GM12878 (cell line): ENCODE measurements around the gene NFKBIE. TPM values are rescaled to one million over a fixed set of nuclear protein-coding genes. Genes with fewer than 3 reads are reported as not detected.

Experiments used
- ATAC-seq: fragments of 200-7000 bp; cut with Tn5 transposase; 3 replicates; pipeline ENCODE4 v1.9.1; 2020; ENCODE audit warnings: mild to moderate bottlenecking, moderate library complexity
- BruUV-seq: library from RNA; stranded (reverse); fragments of 400-500 nt; replicated peaks from 2 replicates; lab custom pipeline; 2021; lab: Mats Ljungman, UMichigan
- CTCF ChIA-PET: fragments of 300-600 bp; sonication (Branson Sonifier 250); formaldehyde crosslinking; extraction: SDS; loops from one replicate; lab custom pipeline; 2021; ENCODE audit warnings: inconsistent platforms; lab: Yijun Ruan, JAX
- POLR2A ChIA-PET: fragments of 350-600 bp; formaldehyde crosslinking; extraction: SDS; loops from one replicate; lab custom pipeline; 2021; ENCODE audit warnings: inconsistent platforms; lab: Charles Lee
- RAD21 ChIA-PET: fragments of 300-600 bp; sonication (Branson Sonifier 250); formaldehyde crosslinking; loops from one replicate; lab custom pipeline; 2023; ENCODE audit warnings: antibody characterized with exemption; ENCODE audit not compliant: unreplicated experiment; lab: Charles Lee
- SMC1A ChIA-PET: fragments of 300-600 bp; sonication (Branson Sonifier 250); formaldehyde crosslinking; loops from one replicate; lab custom pipeline; 2023; ENCODE audit not compliant: unreplicated experiment, uncharacterized antibody; lab: Charles Lee
- DNase-seq: peaks from one replicate; pipeline ENCODE4 v3.0.0-alpha.2; 2011; ENCODE audit warnings: low read depth, low spot score
- FAIRE-seq: peaks from 3 replicates; lab custom pipeline; 2011; peaks lifted over from hg19 to GRCh38; lab: Jason Lieb, UNC
- H2AFZ ChIP-seq: 2 replicates; pipeline ENCODE4 v1.6.0; 2011; ENCODE audit warnings: low read depth, low read length, control low read depth; ENCODE audit not compliant: control insufficient read depth
- H3K27ac ChIP-seq: 2 replicates; pipeline ENCODE4 v1.5.1; 2011; ENCODE audit warnings: control low read depth; ENCODE audit not compliant: control insufficient read depth, insufficient read depth
- H3K27me3 ChIP-seq, 2 experiments: replicated peaks in 1 of 2; 2 replicates each; pipeline versions ENCODE4 v1.6.0 to v1.6.1; 2011; ENCODE audit warnings: low read length in 1 of 2; ENCODE audit not compliant: control insufficient read depth in 2 of 2, insufficient read depth in 2 of 2
- H3K36me3 ChIP-seq, 2 experiments: 2 replicates each; pipeline ENCODE4 v1.5.1; 2011; ENCODE audit warnings: low read length in 1 of 2; ENCODE audit not compliant: control insufficient read depth in 2 of 2, insufficient read depth in 2 of 2
- H3K4me1 ChIP-seq: 2 replicates; pipeline ENCODE4 v1.6.1; 2011; ENCODE audit warnings: mild to moderate bottlenecking, low read length, moderate library complexity, mixed read lengths; ENCODE audit not compliant: control insufficient read depth, insufficient read depth
- H3K4me2 ChIP-seq: 2 replicates; pipeline ENCODE4 v1.6.0; 2011; ENCODE audit warnings: control low read depth; ENCODE audit not compliant: control insufficient read depth, insufficient read depth
- H3K4me3 ChIP-seq: fragments of 200-600 bp; sonication (generic); 2 replicates; pipeline ENCODE4 v1.5.1; 2016
- H3K79me2 ChIP-seq: 2 replicates; pipeline ENCODE4 v1.6.0; 2011; ENCODE audit warnings: low read length; ENCODE audit not compliant: control insufficient read depth, insufficient read depth
- H3K9ac ChIP-seq: 2 replicates; pipeline ENCODE4 v1.8.0; 2011; ENCODE audit warnings: low read length, control low read depth, mixed read lengths; ENCODE audit not compliant: control insufficient read depth, insufficient read depth
- H3K9me3 ChIP-seq: replicated peaks from 3 replicates; pipeline ENCODE4 v1.5.1; 2011; ENCODE audit warnings: mild to moderate bottlenecking, low read length; ENCODE audit not compliant: control insufficient read depth, insufficient read depth
- H4K20me1 ChIP-seq: 2 replicates; pipeline ENCODE4 v1.6.0; 2011; ENCODE audit not compliant: control insufficient read depth, insufficient read depth
- CBX3 ChIP-seq: fragments of 200-600 bp; sonication (generic); IDR thresholded peaks from 2 replicates; pipeline ENCODE4 v1.6.1; 2016; ENCODE audit warnings: low read depth, borderline replicate concordance
- HDGF ChIP-seq: fragments of 450-650 bp; IDR thresholded peaks from 2 replicates; pipeline ENCODE4 v1.6.1; 2016; ENCODE audit warnings: antibody characterized with exemption
- SMARCA5 ChIP-seq: fragments of 450-650 bp; IDR thresholded peaks from 2 replicates; pipeline ENCODE4 v1.6.1; 2017; ENCODE audit warnings: mild to moderate bottlenecking
- WGBS: methylation state at CpG from one replicate; pipeline ENCODE4 v1.1.6; 2016; ENCODE audit warnings: low lambda C conversion rate; ENCODE audit not compliant: insufficient replicate concordance, insufficient coverage; ENCODE audit errors: missing lambda C conversion rate; 5-methylcytosine and 5-hydroxymethylcytosine counted together
- in situ Hi-C: fragments of 300-500 bp; cut with MboI; formaldehyde crosslinking; loops from 9 replicates; pipeline ENCODE4 v1.14.3; 2018; ENCODE audit warnings: mixed read lengths
- intact Hi-C: fragments of 100-400 bp; cut with micrococcal nuclease; formaldehyde crosslinking; loops from one replicate; pipeline ENCODE4 v1.14.2; 2022; ENCODE audit not compliant: unreplicated experiment
- polyA plus RNA-seq, 11 experiments: library from polyadenylated mRNA; depleted of rRNA in 4 of 11; unstranded in 6 of 11; stranded (reverse) in 5 of 11; fragments of >200 nt; fragmentation: Nextera tagmentation in 4 of 11; fragmentation: Illumina TruSeq in 1 of 11; extraction: Ambion mirVana in 4 of 11; extraction: Trizol in 1 of 11; gene quantifications; 1 replicate in 1 of 11; 2 replicates in 10 of 11; pipeline versions ENCODE4 v1.2.1 to v1.2.3, GENCODE V29; 2011 to 2016; ENCODE audit warnings: inconsistent platforms in 2 of 11, missing spikeins in 2 of 11, low read depth in 1 of 11
- total RNA-seq, 4 experiments: library from RNA; depleted of rRNA in 3 of 4; stranded (reverse); fragments of >200 nt in 3 of 4; fragmentation: Illumina TruSeq in 1 of 4; extraction: Trizol in 1 of 4; gene quantifications; 2 replicates each; pipeline versions ENCODE4 v1.2.1 to v1.2.3, GENCODE V29; 2013 to 2021
- TF ChIP-seq, protein P1 (sequence below): IDR thresholded peaks from 2 replicates; pipeline ENCODE4 v1.6.1; 2011; ENCODE audit warnings: low read depth, low read length, improper control_type of control experiment, borderline replicate concordance

The NFKBIE gene
- total and polyA plus RNA-seq, 10 of the 15 experiments (the other 5 are each of a cell fraction or from before 2014, with no cell fraction given), result 10.4 to 106 (median 38.8) TPM

DNA sequence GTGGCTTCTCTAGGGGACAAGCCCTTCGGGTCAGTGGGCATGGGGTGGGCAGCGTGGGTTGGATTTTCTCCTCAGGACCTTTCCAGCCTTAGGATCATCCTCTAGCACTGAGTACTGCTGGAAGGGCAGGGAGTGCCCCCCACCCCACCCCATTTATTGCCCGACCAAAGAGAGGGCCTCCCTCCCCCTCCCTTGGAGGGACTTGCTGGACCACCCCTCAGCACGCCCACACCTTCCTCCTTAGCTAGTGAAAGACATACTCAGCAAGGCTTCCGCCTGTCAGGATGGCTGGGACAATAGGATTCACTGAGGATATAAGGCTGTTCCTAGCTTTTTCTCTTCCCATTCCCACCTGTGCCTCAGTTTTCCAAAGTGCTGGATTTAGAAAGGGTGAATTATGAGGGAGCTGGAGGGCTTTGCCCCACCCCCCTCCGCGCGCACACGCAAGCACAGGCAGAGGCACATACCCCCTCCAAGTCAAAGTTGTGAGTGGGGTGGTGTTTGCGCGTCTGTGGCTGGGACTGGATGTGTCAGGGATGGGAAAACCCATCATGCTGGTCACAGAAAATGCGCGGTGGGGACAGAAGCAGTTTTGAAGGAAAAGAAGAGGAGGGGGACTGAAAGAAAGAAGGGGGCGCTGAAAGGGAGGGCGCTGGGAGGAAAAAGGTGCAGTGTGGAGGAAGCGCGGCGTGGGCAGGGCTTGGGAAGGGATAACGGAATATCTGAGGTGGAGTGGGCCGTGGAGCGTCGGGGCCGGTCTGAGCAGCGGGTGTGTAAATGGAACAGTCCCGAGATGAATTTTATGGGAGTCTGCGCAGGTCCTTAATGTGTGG lies 42.6 kb downstream of the NFKBIE start (continued):
- TF ChIP-seq HDGF, result peak; percentile 18; the same call in 1 of the 2 replicates

DNA sequence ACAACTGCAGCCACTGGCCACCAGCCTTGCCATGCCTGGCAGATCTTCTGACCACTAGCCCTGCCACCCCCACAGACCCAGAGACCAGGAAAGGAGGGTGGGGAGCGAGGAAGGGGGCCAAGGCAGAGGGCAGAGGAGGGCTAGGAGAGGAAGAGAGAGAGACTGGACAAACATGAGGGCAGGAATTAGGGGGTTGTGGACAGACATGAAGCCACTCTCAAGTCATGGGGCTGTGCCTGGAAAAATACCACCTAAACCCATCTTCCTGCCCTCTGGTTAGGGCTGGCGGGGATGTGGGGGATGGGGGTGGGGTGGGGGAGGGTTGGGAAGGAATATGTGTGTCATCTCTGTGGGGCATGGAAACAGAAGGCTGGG lies 43.4 kb downstream of the NFKBIE start:
- RAD21 ChIA-PET, result interaction anchor here (0.6 to 4.5 kb wide), 15 partner anchors 13 to 56 kb away, joined by 3 to 21 read pairs (median 5); partner anchors contain the start of gene HSP90AB1
- H4K20me1 ChIP-seq, result no peaks in the 10 kb centered on the region
- CTCF ChIA-PET, result interaction anchor here (0.5 to 6.0 kb wide), 18 partner anchors 14 to 60 kb away, joined by 3 to 95 read pairs (median 6); partner anchors contain the start of gene HSP90AB1
- intact Hi-C loops (loop anchor here (1.0 kb wide), 1 partner anchor 24 kb away; no protein-coding TSS in a partner anchor), in situ Hi-C loops (no loop called here)
- no peak overlapping the region for H2AFZ ChIP-seq
- DNase-seq (no peak), ATAC-seq (no peak), FAIRE-seq (no peak)
- no peak overlapping the region for H3K4me3 ChIP-seq
- H3K4me2 ChIP-seq, result no peak overlapping the region
- H3K9me3 ChIP-seq, result no peaks in the 10 kb centered on the region
- H3K27me3 ChIP-seq, result no peaks in the 10 kb centered on the region
- no peak overlapping the region for H3K27ac ChIP-seq
- no peak overlapping the region for H3K9ac ChIP-seq
- SMC1A ChIA-PET, result interaction anchor here (1.2 to 2.2 kb wide), 6 partner anchors 21 to 45 kb away, joined by 4 to 6 read pairs (median 6); no protein-coding TSS in a partner anchor
- peaks cover 40% of the 10 kb centered on the region for H3K4me1 ChIP-seq
- H3K36me3 ChIP-seq, result no peaks in the 10 kb centered on the region
- no TSS peak for BruUV-seq
- POLR2A ChIA-PET, result interaction anchor here (0.6 to 7.0 kb wide), 7 partner anchors 20 to 45 kb away, joined by 3 to 63 read pairs (median 5); partner anchors contain the start of gene HSP90AB1
- 91% methylated on average over 2 of the region's 2 CpGs for WGBS
- no peak for TF ChIP-seq CBX3
- TF ChIP-seq, protein P1, sequence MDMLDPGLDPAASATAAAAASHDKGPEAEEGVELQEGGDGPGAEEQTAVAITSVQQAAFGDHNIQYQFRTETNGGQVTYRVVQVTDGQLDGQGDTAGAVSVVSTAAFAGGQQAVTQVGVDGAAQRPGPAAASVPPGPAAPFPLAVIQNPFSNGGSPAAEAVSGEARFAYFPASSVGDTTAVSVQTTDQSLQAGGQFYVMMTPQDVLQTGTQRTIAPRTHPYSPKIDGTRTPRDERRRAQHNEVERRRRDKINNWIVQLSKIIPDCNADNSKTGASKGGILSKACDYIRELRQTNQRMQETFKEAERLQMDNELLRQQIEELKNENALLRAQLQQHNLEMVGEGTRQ, result no peak
- no peak for TF ChIP-seq SMARCA5
- TF ChIP-seq, all 136 proteins: peak for 0
- H3K79me2 ChIP-seq, result peaks cover 31% of the 10 kb centered on the region
